Medulla oblongata (tissue), 1 donor: ENCODE measurements around the gene C1orf159.

Experiments used
- DNase-seq: peaks from one replicate; pipeline ENCODE4 v3.0.0-alpha.2; 2015; ENCODE audit errors: extremely low spot score

The C1orf159 gene

DNA sequence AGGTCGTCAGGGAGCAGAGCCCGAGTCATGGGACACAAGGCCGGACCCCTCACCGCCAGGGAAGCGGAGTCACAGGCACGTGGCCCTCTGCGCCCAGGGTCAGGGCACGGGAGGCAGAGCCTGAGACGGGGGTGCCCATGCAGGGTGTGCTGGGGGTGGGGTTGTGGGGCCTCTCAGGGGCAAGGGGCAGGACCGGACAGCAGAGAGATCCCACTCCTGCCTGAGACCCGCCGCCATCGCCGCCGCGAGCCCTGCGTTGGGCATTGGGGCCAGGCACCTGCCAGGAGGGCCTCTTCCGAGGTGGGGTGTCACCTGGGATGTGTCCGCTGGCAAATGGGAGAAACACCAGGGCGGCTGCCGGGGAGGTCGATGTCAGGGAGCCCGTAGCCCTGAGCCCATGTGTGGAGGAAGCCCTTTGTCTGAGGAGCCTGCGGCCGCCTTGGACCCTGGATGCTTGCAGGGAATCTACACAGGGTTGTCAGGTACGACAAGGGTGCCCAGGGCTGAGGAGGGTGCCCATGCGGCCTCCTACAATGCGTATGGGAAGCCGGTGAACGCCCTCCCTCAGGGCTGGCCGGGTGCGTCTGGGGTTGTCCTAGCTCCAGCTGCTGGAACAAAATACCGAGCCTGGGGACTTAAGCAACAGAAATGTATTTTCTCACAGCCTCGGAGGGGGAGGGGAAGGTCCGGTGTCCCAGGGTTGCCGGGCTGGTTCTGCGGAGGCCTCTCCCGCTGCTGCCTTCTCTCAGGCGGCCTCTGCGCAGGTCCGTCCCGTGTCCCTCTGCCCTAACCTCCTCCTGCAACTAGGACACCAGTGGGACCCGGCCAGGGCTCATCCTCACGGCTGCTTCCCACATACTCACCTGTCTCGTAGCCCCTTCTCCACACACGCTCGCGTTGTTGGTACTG is 16.4 kb upstream of the C1orf159 start:
- DNase-seq = no peak

DNA sequence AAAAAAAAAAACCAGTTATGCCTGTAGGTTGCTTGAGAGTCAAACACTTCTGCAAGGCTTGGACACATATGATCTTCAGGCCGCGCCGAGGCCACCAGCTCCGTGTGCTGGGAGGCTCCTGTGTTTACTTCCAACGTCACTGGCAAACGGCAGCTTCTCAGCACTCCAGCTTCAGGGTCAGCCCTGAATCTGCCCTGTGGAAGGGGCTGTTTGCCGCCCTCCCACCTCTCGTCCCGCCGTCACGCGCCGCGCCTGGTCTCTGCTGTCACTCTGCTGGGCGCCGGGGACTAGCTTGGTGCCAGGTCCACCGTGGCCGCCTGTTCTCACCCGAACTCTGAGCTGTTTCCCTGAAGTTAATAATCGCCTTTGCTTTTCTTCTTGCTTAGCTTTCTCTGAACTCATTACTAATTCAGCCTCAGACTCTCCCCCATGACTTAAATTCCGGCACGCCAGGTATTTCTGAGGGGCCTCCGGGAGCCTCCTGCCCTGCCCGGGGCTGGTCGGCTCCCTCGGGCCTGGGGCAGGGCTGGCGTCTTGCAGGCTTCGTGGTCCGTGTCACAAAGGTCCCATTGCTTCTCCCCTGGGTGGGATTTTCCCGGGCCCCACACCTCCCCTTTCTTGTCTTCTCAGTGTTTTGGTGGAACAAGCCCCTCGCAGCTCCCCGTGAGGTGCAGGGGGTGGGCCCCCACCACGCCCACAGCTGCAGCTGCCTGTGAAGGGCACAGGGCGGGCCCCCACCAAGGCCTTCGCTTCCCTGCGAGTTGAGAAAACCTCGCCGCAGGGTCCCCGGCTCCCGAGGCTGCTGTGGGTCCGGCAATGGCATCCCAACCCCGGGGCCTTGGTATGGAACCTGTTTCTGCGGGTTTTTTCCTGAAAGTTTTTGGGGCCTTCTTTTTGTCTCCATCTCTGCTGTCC is 14.6 kb upstream of the C1orf159 start:
- no peak for DNase-seq

DNA sequence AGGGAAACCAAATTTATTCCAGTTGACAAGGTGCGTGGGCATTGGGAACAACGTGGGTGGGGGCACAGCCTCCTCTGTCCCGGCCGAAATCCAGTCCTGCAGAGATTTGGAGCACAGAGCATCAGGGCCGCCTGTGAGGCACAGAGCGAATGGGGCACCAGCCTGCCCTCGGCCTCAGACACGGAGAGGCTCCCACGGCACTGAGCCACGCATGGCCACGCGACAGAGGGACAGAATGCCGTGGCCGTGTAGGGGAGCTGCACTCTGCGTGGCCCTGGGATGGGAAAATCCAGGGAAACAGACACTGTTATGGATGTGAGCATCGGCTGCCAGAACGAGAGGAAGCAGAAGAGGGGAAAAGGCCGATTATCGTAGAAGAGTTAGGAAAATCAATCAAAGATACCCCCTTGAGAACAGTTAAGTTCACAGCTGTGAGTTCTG is 13.5 kb upstream of the C1orf159 start:
- no peak for DNase-seq

DNA sequence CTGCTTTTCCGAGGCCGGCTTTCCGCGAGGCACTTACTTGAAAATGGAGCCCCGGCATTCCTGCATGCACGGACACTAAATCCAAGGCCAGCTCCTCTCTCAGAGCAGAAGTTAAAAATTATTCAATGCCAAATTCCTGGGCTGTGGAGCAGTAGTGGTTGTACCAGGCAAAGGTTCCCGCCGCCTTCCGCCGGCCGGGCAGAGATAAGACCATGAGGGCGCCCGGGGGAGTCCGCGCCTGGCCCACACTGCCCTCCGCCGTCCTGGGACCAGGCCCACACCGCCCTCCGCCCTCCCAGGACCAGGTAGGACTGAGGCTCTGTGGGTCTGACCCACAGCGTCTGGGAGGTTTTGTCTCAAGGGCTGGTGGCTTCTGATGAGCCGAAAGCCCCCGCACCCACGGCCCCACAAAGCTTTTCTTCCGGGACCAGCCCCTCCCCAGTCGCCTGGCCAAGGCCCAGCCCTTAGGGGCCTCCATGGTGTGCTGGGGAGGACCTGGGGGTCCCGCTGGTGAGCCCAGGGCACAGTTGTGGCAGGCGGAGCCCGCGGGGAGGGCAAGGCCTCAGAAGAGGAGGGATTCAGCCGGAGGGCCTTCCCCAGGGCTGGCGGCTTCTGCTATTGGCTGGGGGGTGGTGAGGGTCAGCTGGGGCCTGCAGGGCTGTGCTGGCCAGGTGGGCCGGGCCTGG is 12.7 kb upstream of the C1orf159 start:
- DNase-seq = no peak

- DNase-seq = no peak
Measured at GRCh38 chr1:1127551-1128451, 11.9 kb upstream of the C1orf159 start.

DNA sequence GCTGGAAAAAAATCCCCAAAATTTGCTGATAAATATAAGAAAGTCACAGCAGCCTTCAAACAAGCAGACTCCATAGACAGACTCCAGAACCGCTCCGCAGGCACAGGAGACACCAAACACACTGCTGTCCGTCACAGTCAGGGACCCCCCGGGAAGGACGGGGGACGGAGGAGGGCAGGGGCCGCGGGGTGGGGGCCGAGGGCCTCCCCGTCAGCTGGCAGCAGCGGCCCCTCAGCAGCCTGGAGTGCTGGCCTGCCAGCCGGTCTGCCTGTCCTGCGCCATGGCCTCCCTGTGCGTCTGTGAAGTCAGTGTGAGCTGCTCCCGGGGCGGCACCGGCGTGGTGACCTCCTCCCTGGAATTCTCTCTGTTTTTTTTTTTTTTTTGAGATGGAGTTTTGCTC is 10.1 kb upstream of the C1orf159 start:
- no peak for DNase-seq

DNA sequence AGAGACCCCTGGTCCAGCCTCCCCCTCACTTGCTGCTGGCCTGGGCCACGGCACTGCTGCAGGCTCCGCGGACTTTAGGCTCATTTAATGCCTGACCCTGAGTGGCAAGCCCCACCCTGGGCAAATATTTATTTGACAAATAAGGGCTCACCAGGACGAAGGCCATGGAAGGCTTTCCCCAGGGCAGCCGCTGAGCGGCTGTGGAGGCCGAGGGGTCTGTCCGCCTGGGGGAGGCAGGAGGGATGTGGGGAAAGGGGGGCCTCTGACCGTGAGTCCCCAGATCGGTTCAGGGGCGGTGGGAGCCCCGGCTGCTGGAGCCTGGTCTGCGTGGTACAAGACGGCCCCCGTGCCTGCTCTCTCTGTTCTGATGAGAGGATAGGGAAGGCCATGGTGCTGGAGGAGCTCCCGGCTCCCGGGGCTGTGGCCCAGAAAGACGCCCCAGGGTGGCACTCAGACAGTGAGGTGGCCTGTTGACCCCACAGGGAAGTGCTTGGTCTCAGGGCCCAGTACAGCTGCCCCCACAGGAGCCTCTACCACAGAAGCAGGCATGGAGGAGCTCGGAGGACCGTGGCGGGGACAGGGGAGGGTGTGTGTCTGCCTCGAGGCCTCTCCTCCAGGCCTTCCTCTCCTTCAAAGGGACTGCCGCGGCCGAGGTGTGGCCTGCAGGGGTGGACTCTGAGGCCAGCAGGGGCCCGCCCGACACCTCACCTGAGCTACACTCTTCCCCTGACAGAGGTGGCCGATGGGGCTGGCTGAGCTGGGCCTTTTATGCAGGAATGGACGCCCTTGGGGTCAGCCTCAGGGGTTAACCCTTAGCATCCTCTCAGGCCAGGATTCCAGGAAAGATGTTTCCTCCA is 9.1 kb upstream of the C1orf159 start:
- no peak for DNase-seq

DNA sequence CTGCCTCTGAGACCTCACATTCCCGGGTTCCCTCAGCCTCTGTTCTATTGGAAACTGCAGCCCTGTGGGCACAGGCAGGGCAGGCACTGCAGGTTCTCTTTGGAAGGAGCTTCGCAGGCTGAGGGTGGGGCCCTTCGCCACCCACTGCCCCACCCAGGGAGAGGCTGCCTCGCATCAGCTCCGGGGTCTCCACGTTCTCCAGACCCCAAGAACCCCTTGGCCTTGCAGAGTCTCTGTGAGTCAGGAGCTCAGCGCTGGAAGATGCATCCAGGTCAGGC is 8.6 kb upstream of the C1orf159 start:
- no peak for DNase-seq

GRCh38 chr1:1123581-1124507 is 8.0 kb upstream of the C1orf159 start:
- DNase-seq = no peak

- DNase-seq = no peak
Measured at GRCh38 chr1:1122981-1123480, 7.1 kb upstream of the C1orf159 start.

DNA sequence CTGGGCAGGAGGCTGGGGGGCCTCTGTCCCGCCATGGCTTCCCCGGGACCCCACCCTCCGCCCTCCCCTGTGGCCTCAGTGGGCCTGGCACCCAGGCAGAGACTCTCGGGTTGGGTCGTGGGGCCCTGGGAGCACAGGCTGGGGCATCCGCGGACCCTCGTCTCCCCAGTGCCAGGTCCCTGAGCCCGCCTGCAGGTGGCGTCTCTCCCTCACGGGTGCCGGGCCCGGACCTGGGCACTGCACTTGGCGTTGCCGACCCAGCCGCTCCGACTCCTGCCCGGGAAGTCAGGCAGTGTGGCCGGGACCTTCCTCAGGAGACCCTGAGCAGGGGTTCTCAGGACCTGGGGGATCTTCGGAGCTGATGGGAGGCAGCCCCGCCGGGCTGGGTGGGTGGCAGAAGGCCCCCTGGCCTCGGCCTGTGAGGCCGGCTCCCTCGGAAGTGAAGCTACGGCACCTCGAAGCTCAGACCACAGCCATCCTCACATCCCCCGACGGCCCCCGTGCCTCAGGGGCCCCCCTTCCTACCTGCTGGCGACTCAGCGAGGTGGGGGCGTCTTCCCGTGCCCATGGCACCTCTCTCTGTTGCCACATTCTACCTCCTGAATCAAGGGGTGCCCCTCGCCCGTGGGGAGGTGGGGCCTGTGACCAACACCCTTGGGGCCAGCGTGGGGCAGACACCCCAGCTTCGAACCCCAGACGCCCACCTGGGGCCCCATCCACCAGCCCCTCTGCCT is 6.4 kb upstream of the C1orf159 start:
- DNase-seq = peak; percentile 83

DNA sequence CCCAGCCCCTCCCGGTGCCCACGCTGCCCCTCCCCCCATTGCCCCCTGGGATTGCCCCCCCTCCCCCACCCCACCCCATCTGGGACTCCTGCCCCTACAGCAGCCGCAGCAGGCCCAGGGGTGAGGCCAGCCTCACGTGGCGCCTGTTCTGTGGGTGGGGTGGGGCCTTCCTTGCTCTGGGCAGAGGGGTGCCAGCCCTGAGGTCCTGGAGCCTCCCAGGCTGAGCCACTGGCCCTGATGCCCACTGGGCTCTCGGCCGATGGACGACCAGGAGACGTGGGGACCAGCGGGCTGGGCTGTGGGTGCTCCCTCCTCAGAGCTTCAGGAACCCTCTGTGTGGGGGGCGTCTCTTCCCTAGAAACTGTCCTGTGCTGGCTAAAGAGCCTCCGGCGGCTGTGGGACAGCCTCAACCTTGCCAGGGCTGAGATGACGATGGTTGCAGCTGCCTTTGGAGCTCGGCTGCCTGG is 5.8 kb upstream of the C1orf159 start:
- DNase-seq = no peak

DNA sequence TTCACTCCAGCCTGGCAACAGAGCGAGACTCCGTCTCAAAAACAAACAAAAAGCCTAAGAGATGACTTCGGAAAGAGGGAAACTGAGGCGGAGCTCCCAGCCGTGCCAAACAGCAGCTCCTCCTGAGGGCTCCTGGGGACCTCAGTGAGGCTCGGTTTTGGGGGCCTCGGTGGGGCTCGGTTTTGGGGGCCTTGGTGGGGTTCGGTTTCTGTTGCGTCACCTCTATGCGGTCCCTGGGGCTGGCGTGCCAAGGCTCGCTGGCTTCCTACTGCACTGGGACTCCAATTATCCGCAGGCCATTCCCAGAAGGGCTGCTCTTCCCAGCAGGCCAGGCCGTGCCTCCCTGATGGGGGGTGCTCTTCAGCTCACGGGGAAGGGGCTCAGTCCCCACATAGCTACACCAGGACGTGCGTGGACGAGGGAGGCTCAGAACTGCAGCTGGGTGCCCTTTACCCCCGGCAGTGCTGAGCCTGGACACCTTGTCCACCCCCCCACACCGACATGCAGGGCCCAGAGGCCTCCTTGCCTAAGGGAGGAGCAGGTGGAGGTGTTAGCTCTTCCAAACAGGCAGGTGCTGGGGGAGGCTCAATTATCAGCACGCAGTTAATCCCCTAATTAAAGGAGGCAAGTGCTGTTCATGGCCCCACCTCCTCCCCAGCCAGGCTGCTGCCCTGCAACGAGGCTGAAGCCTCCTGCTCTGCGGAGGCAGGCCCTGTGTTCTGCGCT is 5.1 kb upstream of the C1orf159 start:
- DNase-seq = no peak

DNA sequence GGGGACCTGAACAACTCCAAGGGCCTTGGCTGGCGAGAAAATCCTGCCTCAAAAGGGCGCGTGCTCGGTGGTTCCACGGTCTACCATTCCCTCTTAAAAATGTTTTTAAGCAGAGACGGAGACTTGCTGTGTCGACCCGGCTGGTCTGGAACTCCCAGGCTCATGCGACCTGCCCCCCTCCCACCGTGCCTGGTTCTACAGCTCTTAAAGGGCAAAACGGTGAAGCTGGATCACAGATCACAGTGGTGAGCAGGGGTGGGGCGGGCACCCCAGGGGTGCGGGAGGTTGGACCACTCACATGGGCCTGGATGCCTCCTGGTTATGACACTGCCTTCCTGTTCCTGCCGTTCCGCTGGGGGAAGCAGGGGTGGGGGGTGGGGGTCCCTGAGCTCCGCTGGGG is 4.2 kb upstream of the C1orf159 start:
- no peak for DNase-seq

- DNase-seq = no peak
Measured at GRCh38 chr1:1119272-1119890, 3.5 kb upstream of the C1orf159 start.

GRCh38 chr1:1118876-1119220 is 3.0 kb upstream of the C1orf159 start:
- no peak for DNase-seq
